ENCODE data around the gene NOS3.

GRCh38 chr7:150950496-150951180 lies 40.2 kb upstream of the NOS3 start:
- TF ChIP-seq, protein P1, sequence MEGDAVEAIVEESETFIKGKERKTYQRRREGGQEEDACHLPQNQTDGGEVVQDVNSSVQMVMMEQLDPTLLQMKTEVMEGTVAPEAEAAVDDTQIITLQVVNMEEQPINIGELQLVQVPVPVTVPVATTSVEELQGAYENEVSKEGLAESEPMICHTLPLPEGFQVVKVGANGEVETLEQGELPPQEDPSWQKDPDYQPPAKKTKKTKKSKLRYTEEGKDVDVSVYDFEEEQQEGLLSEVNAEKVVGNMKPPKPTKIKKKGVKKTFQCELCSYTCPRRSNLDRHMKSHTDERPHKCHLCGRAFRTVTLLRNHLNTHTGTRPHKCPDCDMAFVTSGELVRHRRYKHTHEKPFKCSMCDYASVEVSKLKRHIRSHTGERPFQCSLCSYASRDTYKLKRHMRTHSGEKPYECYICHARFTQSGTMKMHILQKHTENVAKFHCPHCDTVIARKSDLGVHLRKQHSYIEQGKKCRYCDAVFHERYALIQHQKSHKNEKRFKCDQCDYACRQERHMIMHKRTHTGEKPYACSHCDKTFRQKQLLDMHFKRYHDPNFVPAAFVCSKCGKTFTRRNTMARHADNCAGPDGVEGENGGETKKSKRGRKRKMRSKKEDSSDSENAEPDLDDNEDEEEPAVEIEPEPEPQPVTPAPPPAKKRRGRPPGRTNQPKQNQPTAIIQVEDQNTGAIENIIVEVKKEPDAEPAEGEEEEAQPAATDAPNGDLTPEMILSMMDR (IDR thresholded peaks at IDR 0.05) = no peak
- no peak for TF ChIP-seq EP300 (IDR thresholded peaks at IDR 0.05)
